AG04449 (cell line): Measurements from ENCODE around the gene WRAP73.

Experiments
- CTCF ChIA-PET: fragments of 350-600 bp; formaldehyde crosslinking; extraction: SDS; loops from one replicate; lab custom pipeline; 2021; ENCODE audit warnings: antibody characterized with exemption; lab: Yijun Ruan, JAX
- POLR2A ChIA-PET: fragments of 400-600, 350-600 bp; formaldehyde crosslinking; extraction: SDS; loops from one replicate; lab custom pipeline; 2020; ENCODE audit warnings: antibody characterized with exemption, inconsistent platforms; lab: Yijun Ruan, JAX
- DNase-seq: peaks from one replicate; pipeline ENCODE4 v3.0.0-alpha.2; 2010; ENCODE audit warnings: low read depth, low spot score
- H3K4me3 ChIP-seq: 2 replicates; pipeline ENCODE4 v1.5.1; 2011; ENCODE audit warnings: low read depth, mild to moderate bottlenecking, control low read depth, low read length
- CTCF ChIP-seq: IDR thresholded peaks from one replicate; pipeline ENCODE4 v1.5.1; 2011; ENCODE audit warnings: mild to moderate bottlenecking, moderate library complexity, low read length, control low read depth, inconsistent platforms; ENCODE audit not compliant: insufficient read depth; ENCODE audit errors: missing control alignments

The WRAP73 gene

GRCh38 chr1:3609769-3610526, 40.0 kb downstream of the WRAP73 start:
- TF ChIP-seq CTCF: no peak
- no peak for DNase-seq
- H3K4me3 ChIP-seq: no peak overlapping the region
- CTCF ChIA-PET: interaction anchor here (1.0 kb wide), 2 partner anchors 47 to 58 kb away, joined by 3 read pairs; no protein-coding TSS in a partner anchor
- POLR2A ChIA-PET: no interaction called here

- DNase-seq: no peak
- ChIA-PET POLR2A (no interaction called here), CTCF (interaction anchor here (1.0 to 1.9 kb wide), 4 partner anchors 22 to 119 kb away, joined by 3 to 6 read pairs (median 4); no protein-coding TSS in a partner anchor)
- H3K4me3 ChIP-seq: no peak overlapping the region
- no peak for TF ChIP-seq CTCF
Observed at GRCh38 chr1:3609016-3609768, 40.7 kb downstream of the WRAP73 start.

- CTCF ChIA-PET: interaction anchor here (1.3 to 1.9 kb wide), 5 partner anchors 9 to 118 kb away, joined by 3 to 7 read pairs (median 5); no protein-coding TSS in a partner anchor
- no peak for TF ChIP-seq CTCF
- no peak for DNase-seq
- POLR2A ChIA-PET: interaction anchor here (0.6 kb wide), 1 partner anchor 15 kb away, joined by 3 read pairs; no protein-coding TSS in a partner anchor
- no peak overlapping the region for H3K4me3 ChIP-seq
Observed at GRCh38 chr1:3608154-3608553, 41.7 kb downstream of the WRAP73 start.

DNA sequence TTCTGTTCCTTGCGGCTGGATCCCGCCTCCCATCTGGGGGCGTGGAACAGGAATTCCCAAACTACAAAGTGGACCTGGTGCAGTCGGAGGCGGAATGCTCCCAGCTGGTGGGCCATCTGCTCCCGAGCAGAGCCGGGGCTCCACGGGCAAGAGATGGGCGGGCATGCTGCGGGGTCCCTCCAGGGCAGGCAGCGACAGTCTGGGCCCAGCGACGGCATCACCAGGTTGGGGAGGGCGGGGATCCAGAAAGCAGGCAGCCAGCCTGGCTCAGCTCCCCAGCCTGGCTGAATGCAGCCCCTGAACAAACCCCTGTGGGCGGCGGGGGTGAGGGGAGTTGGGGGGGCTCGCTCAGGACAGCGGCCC, 42.2 kb downstream of the WRAP73 start:
- ChIA-PET POLR2A (interaction anchor here (0.6 kb wide), 1 partner anchor 16 kb away, joined by 3 read pairs; no protein-coding TSS in a partner anchor), CTCF (interaction anchor here (1.3 to 1.9 kb wide), 5 partner anchors 10 to 117 kb away, joined by 3 to 7 read pairs (median 5); no protein-coding TSS in a partner anchor)
- TF ChIP-seq CTCF: no peak
- H3K4me3 ChIP-seq: no peak overlapping the region
- DNase-seq: no peak

GRCh38 chr1:3606779-3607702, 42.9 kb downstream of the WRAP73 start:
- no peak for TF ChIP-seq CTCF
- DNase-seq: no peak
- CTCF ChIA-PET: interaction anchor here (1.0 to 1.9 kb wide), 5 partner anchors 8 to 154 kb away, joined by 3 to 7 read pairs (median 6); no protein-coding TSS in a partner anchor
- POLR2A ChIA-PET: no interaction called here
- no peak overlapping the region for H3K4me3 ChIP-seq
